Lower lobe of right lung (tissue), 2 donors: ENCODE data around the gene SETSIP. TPM values are rescaled to one million over a fixed set of nuclear protein-coding genes. Genes with fewer than 3 reads are reported as not detected.
A peak's percentile ranks its signal among the peaks of the same experiment; 100 is the strongest.
"Not testable (repeated sequence)": the region's sequence is repeated elsewhere in the genome, so short reads cannot be mapped to it uniquely, and the experiment has no call there.

Experiments
- ATAC-seq, 2 donors: fragments of 200-7000 bp; cut with Tn5 transposase; one replicate each; pipeline ENCODE4 v1.9.1; 2020 to 2022; ENCODE audit warnings: mild to moderate bottlenecking in 2 of 2, moderate library complexity in 2 of 2
- DNase-seq: peaks from one replicate; pipeline ENCODE4 v3.0.0-alpha.2; 2020
- H3K27ac ChIP-seq: fragments of 200-600 bp; one replicate; pipeline ENCODE4 v1.8.0; 2022
- H3K27me3 ChIP-seq: fragments of 200-600 bp; one replicate; pipeline ENCODE4 v1.8.0; 2022; ENCODE audit warnings: low read depth
- H3K36me3 ChIP-seq: fragments of 200-600 bp; one replicate; pipeline ENCODE4 v1.8.0; 2022; ENCODE audit warnings: mild to moderate bottlenecking
- H3K4me1 ChIP-seq: fragments of 200-600 bp; one replicate; pipeline ENCODE4 v1.8.0; 2022
- H3K4me3 ChIP-seq: fragments of 200-600 bp; one replicate; pipeline ENCODE4 v1.8.0; 2022; ENCODE audit warnings: mild to moderate bottlenecking
- H3K9me3 ChIP-seq: fragments of 200-600 bp; one replicate; pipeline ENCODE4 v1.8.0; 2022
- CTCF ChIP-seq: fragments of 200-600 bp; IDR thresholded peaks from one replicate; pipeline ENCODE4 v1.8.0; 2022; ENCODE audit warnings: antibody characterized with exemption, mild to moderate bottlenecking
- intact Hi-C: fragments of 100-400 bp; cut with DNase I; formaldehyde crosslinking; loops from one replicate; pipeline ENCODE4 v1.11.0; 2022
- total RNA-seq: library from RNA; stranded (reverse); fragmentation: NEBNext Ultra II Directional; extraction: Animal tissue kit (Norgen Biotek cat#: 25700); gene quantifications from one replicate; pipeline ENCODE4 v1.2.1, GENCODE V29; 2021
- donor health status: DM: no; HTN: yes; CAD: no; lungs with severe emphysema.

Gene SETSIP
- total RNA-seq, 1 donor from 2014 or later, result not detected

- intact Hi-C loops, result no loop called here
- no peaks in the 10 kb centered on the region for H3K27me3 ChIP-seq
- H3K4me1 ChIP-seq, result peaks cover 9% of the 10 kb centered on the region
- DNase-seq (peak; percentile 90), ATAC-seq (peak; percentile 96 to 98)
- H3K4me3 ChIP-seq, result peak within 1 kb of the TSS; percentile 91
- H3K36me3 ChIP-seq, result no peaks in the 10 kb centered on the region
- H3K27ac ChIP-seq, result peak within 1 kb of the TSS; percentile 82
- TF ChIP-seq CTCF, result no peak
- H3K9me3 ChIP-seq, result peaks cover 2% of the 10 kb centered on the region
Measured at GRCh38 chr1:92080128-92080985, 5.1 kb upstream of the SETSIP start, which contains the start of gene BTBD8. Gene BTBD8 (plus strand): TSS chr1:92080345. CDS start chr1:92080572, 227 bp downstream.

DNA sequence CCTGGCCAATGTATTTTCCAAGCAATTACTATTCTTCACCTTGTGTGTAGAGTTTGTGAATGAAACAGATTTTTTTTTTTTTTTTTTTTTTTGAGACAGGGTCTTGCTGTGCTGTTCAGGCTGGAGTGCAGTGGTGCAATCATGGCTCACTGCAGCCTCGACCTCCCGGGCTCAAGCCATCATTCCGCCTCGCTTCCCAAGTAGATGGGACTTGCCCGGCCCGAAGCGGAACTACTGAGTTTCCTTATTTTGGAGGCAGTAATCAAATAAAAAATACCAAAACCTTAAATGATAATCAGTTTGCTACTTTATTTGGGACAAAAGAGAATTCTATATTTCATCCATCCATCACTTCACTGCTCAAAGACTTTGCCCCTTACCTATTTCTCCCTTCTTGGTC lies 4.2 kb upstream of the SETSIP start:
- peak overlapping the region; percentile 91 for H3K4me3 ChIP-seq
- no peak for TF ChIP-seq CTCF
- no peak for DNase-seq
- intact Hi-C loops, result no loop called here
- no peaks in the 10 kb centered on the region for H3K27me3 ChIP-seq
- H3K9me3 ChIP-seq, result no peaks in the 10 kb centered on the region
- H3K27ac ChIP-seq, result no peak overlapping the region
- H3K36me3 ChIP-seq, result no peaks in the 10 kb centered on the region
- ATAC-seq, result no peak
- peaks cover 9% of the 10 kb centered on the region for H3K4me1 ChIP-seq

- DNase-seq, intact Hi-C loops, H3K4me3 ChIP-seq, H3K36me3 ChIP-seq, H3K27ac ChIP-seq, H3K27me3 ChIP-seq, ATAC-seq, H3K4me1 ChIP-seq, H3K9me3 ChIP-seq: not testable (repeated sequence)
Measured at GRCh38 chr1:92078077-92078476, 2.9 kb upstream of the SETSIP start.

GRCh38 chr1:92076363-92076762 lies 1.2 kb upstream of the SETSIP start:
- TF ChIP-seq CTCF, result no peak
- ATAC-seq, result no peak
- Histone ChIP-seq H3K9me3 (no peaks in the 10 kb centered on the region), H3K4me1 (peaks cover 9% of the 10 kb centered on the region), H3K27ac (no peak overlapping the region), H3K27me3 (no peaks in the 10 kb centered on the region), H3K4me3 (no peak overlapping the region), H3K36me3 (no peaks in the 10 kb centered on the region)
- intact Hi-C loops, result no loop called here
- DNase-seq, result no peak

- DNase-seq, H3K27ac ChIP-seq, ATAC-seq, H3K9me3 ChIP-seq, H3K36me3 ChIP-seq, H3K4me3 ChIP-seq, intact Hi-C loops, H3K27me3 ChIP-seq, H3K4me1 ChIP-seq: not testable (repeated sequence)
Measured at GRCh38 chr1:92074446-92074845, 765 bp downstream of the SETSIP start.

DNA sequence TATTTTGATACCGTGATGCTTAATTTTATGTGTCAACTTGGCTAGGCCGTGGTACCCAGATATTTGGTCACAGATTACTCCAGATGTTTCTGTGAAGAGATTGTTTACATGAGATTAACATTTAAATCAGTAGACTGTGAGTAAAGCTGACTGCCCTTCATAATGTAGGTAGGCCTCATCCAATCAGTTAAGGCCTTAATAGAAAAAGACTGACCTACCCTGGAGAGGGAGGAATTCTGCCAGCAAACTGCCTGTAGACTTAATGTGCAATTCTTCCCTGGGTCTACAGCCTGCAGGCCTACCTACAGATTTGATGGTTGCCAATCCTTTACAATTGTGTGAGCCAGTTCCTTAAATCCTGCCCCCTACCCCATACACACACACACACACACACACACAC lies 4.3 kb downstream of the SETSIP start:
- DNase-seq, result no peak
- Histone ChIP-seq H3K27me3 (no peaks in the 10 kb centered on the region), H3K4me3 (no peak overlapping the region), H3K4me1 (no peaks in the 10 kb centered on the region), H3K9me3 (no peaks in the 10 kb centered on the region), H3K36me3 (no peaks in the 10 kb centered on the region), H3K27ac (no peak overlapping the region)
- ATAC-seq, result no peak
- intact Hi-C loops, result no loop called here
- TF ChIP-seq CTCF, result no peak
